GM20000 (cell line): ENCODE results near the gene LPIN2.

Source experiments
- DNase-seq: peaks from one replicate; pipeline ENCODE4 v3.0.0; 2012; ENCODE audit warnings: low spot score
- CTCF ChIP-seq: IDR thresholded peaks from 2 replicates; pipeline ENCODE4 v1.5.1; 2012; ENCODE audit warnings: mild to moderate bottlenecking, control low read depth; ENCODE audit errors: extremely low read depth, missing control alignments

The LPIN2 gene

DNA sequence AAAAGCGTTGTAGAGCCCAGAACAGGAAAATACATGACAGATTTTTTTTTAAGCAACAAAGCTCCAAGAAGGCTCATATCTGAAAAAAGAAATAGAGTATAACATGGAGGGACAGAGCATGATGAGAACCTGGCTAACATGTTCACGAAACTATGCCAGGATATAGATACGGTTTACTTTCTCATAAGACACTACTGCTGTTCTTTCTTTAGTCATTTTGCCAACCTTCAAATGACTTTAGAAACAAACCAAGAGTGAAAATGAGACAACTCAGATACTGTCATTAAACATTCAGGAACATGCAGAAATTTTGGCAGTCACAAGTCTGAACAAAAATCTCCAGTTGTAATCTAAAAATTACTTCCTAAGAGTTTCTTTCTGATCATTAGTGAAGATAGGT lies 14.3 kb downstream of the LPIN2 start:
- TF ChIP-seq CTCF: no peak
- no peak for DNase-seq

DNA sequence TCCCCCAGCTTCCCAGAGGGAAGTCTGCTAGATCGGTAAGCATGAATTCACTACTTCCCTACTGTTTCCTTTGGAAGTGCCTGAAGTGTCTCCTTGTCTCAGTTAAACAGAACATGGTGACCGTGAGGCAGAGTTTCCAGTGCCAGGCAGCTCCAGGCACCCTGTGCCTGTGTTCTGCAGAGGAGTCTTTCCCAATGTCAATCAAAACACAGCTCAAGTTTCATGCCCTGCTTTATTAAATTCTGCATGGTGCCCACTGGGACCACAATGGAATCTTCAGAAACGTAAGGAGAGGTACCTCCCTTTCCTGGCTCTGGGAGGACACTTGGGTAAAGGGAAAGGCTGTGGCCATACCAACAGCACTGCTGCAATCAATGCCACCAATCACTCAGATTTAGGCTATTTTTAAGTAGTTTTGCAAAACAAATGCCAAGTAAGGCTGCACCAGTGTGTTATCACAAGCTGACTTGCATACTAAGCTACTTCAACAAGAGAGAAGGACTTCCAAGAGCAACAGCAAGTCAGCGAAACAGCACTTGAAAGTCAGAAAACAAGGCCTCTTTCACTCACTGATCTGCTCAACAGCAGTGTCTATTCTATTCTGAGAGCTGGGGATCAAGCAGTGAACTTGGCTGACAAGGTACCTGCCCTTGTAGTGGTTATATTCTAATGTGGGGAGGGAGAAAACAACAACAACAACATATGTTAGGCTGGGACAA lies 14.9 kb downstream of the LPIN2 start:
- TF ChIP-seq CTCF: no peak
- DNase-seq: no peak

DNA sequence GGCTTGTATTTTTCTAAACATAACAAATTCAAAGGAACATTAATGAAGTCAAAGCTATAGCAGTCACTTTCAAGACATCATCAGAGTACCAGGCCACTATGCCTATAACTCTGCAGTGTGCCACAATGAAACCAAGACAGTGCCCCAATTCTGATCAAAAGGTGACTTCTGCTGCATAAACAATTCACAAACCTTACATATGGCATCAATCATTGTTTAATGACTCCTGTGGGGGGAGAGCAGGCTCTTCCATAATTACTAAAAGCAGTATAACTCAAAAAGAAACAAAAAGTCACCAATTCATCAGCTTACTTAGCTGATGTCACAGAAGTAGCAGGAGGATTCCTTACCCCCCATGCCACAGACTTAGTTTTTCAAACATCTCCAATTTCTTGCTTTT lies 15.5 kb downstream of the LPIN2 start:
- no peak for TF ChIP-seq CTCF
- no peak for DNase-seq

DNA sequence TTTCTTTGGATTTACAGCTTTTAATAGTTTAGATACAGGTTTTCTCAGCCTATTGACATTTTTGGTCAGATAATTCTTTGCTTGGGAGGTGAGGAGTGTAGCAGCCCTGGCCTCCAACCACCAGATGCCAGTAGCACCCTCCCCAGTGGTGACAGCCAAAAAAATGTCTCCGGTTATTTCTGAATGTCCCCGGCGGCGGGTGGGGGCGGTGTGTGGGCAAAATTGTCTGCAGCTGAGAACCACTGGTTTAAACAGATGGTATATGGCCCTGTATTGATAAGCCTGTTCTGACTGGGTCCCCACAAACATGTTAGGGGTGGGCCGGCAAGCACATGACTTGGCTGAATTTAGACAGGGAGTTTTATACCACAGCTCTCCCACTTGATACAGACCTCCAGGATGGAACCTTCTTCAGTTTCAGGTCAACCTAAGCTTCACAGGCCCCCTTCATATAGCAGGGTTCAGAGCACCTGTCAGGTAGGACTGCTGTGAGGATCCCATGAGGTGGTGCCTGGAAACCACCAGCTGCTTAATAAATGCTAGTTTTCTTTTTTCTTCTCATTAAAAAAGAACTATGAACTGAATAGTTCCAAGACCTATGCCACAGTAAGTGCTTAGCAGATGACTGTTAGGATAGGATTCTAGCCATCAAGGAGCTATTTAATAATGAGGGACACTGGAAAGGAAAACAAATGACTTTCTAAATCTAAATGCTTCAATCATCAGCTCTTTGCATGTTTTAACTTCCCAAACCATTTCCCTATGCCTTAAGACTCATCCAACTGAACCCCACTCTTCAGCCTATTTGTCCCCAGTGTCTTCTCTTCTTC lies 18.1 kb downstream of the LPIN2 start:
- TF ChIP-seq CTCF: peak; percentile 58
- peak; percentile 52 for DNase-seq

- no peak for DNase-seq
- TF ChIP-seq CTCF: no peak
Observed at GRCh38 chr18:2994020-2994589, 18.8 kb downstream of the LPIN2 start.

- no peak for TF ChIP-seq CTCF
- no peak for DNase-seq
Observed at GRCh38 chr18:2992995-2993877, 19.7 kb downstream of the LPIN2 start.
